NOMO-1 (cell line): ENCODE results near the gene NCR1.
A peak's percentile ranks its signal among the peaks of the same experiment; 100 is the strongest.
"Not testable (repeated sequence)": the region's sequence is repeated elsewhere in the genome, so short reads cannot be mapped to it uniquely, and the experiment has no call there.

Source experiments
- DNase-seq, 2 experiments: peaks; one replicate each; lab custom pipeline; 2025; ENCODE audit not compliant: unreplicated experiment in 2 of 2; lab: John Stamatoyannopoulos, UW

NCR1 gene

GRCh38 chr19:54906819-54907218 lies 871 bp downstream of the NCR1 start:
- DNase-seq, result no peak

- not testable (repeated sequence) for DNase-seq
These were observed 2.0 kb downstream of the NCR1 start for GRCh38 chr19:54907899-54908298.

GRCh38 chr19:54916822-54917221 lies 10.9 kb downstream of the NCR1 start:
- peak; percentile 46 to 85 for DNase-seq

GRCh38 chr19:54918499-54918898 lies 12.6 kb downstream of the NCR1 start:
- DNase-seq, result no peak

GRCh38 chr19:54919646-54920563 lies 14.0 kb downstream of the NCR1 start:
- DNase-seq, result not testable (repeated sequence)

- DNase-seq, result no peak
These were observed 15.1 kb downstream of the NCR1 start for GRCh38 chr19:54921082-54921481.

- peak in 1 of 2 experiments; percentile 55 for DNase-seq
These were observed 17.3 kb downstream of the NCR1 start for GRCh38 chr19:54923276-54923675.

- peak in 1 of 2 experiments; percentile 33 for DNase-seq
These were observed 22.4 kb downstream of the NCR1 start for GRCh38 chr19:54928299-54928698.

GRCh38 chr19:54937926-54938325 lies 32.0 kb downstream of the NCR1 start:
- DNase-seq, result peak in 1 of 2 experiments; percentile 90

GRCh38 chr19:54938906-54939305 lies 33.0 kb downstream of the NCR1 start:
- DNase-seq, result no peak

- not testable (repeated sequence) for DNase-seq
These were observed 33.6 kb downstream of the NCR1 start for GRCh38 chr19:54939538-54939937.

GRCh38 chr19:54943772-54944361 lies 37.9 kb downstream of the NCR1 start:
- not testable (repeated sequence) for DNase-seq

- no peak for DNase-seq
These were observed 41.4 kb downstream of the NCR1 start, which contains the start of gene NLRP7 for GRCh38 chr19:54947381-54947780. Gene NLRP7 (minus strand): TSS chr19:54947530.

- no peak for DNase-seq
These were observed 43.5 kb downstream of the NCR1 start for GRCh38 chr19:54949412-54949811.

- peak in 1 of 2 experiments; percentile 8 for DNase-seq
These were observed 44.6 kb downstream of the NCR1 start for GRCh38 chr19:54950580-54950979.

- DNase-seq, result peak; percentile 55 to 87
These were observed 46.8 kb downstream of the NCR1 start for GRCh38 chr19:54952591-54953344.

GRCh38 chr19:54953345-54953713 lies 47.4 kb downstream of the NCR1 start:
- DNase-seq, result not testable (repeated sequence)

- DNase-seq, result no peak
These were observed 49.4 kb downstream of the NCR1 start for GRCh38 chr19:54955376-54955775.

- DNase-seq, result peak; percentile 47 to 89
These were observed 53.9 kb downstream of the NCR1 start for GRCh38 chr19:54959840-54960239.
